ENCODE measurements around the gene SRSF9.

The SRSF9 gene

GRCh38 chr12:120490833-120491512 lies 21.4 kb upstream of the SRSF9 start:
- no peaks in the 10 kb centered on the region; the same call in 1 of the 2 replicates for H3F3A ChIP-seq (ENCODE audit: insufficient read depth, low read length)
- no peaks in the 10 kb centered on the region for H3K79me2 ChIP-seq (ENCODE audit: insufficient read depth, low read length)
- H3K27me3 ChIP-seq (ENCODE audit: insufficient read depth, low read length), result no peaks in the 10 kb centered on the region
- H2AFZ ChIP-seq (ENCODE audit: low read length), result no peak overlapping the region
- H3K36me3 ChIP-seq (ENCODE audit: insufficient read depth, low read length), result no peaks in the 10 kb centered on the region
- H3K4me3 ChIP-seq (ENCODE audit: low read depth, low read length, poor library complexity, severe bottlenecking), result no peak overlapping the region
- H3K4me2 ChIP-seq (ENCODE audit: low read length), result no peak overlapping the region
- H3K9me3 ChIP-seq (ENCODE audit: low read length), result no peaks in the 10 kb centered on the region
- H3K9me2 ChIP-seq (ENCODE audit: low read depth, low read length), result no peaks in the 10 kb centered on the region
- no peak overlapping the region for H3K9ac ChIP-seq (ENCODE audit: low read length)
- no peak for TF ChIP-seq CTCF (IDR thresholded peaks at IDR 0.05; ENCODE audit: low read length)
- TF ChIP-seq EZH2 (IDR thresholded peaks at IDR 0.05; ENCODE audit: borderline replicate concordance, low read length), result no peak
- H3K4me1 ChIP-seq (ENCODE audit: insufficient read depth, low read length, severe bottlenecking), result peaks cover 18% of the 10 kb centered on the region
- no peaks in the 10 kb centered on the region for H4K20me1 ChIP-seq (ENCODE audit: insufficient read depth, low read length)
- no peak overlapping the region for H3K27ac ChIP-seq (ENCODE audit: low read depth, low read length, poor library complexity, severe bottlenecking)

GRCh38 chr12:120490325-120490724 lies 20.8 kb upstream of the SRSF9 start:
- H3K27ac ChIP-seq (ENCODE audit: low read depth, low read length, poor library complexity, severe bottlenecking), result no peak overlapping the region
- H4K20me1 ChIP-seq (ENCODE audit: insufficient read depth, low read length), result no peaks in the 10 kb centered on the region
- peaks cover 20% of the 10 kb centered on the region for H3K4me1 ChIP-seq (ENCODE audit: insufficient read depth, low read length, severe bottlenecking)
- no peak overlapping the region for H2AFZ ChIP-seq (ENCODE audit: low read length)
- no peaks in the 10 kb centered on the region for H3K27me3 ChIP-seq (ENCODE audit: insufficient read depth, low read length)
- no peak overlapping the region for H3K4me3 ChIP-seq (ENCODE audit: low read depth, low read length, poor library complexity, severe bottlenecking)
- H3K4me2 ChIP-seq (ENCODE audit: low read length), result no peak overlapping the region
- no peaks in the 10 kb centered on the region for H3K79me2 ChIP-seq (ENCODE audit: insufficient read depth, low read length)
- no peaks in the 10 kb centered on the region for H3K36me3 ChIP-seq (ENCODE audit: insufficient read depth, low read length)
- H3K9me3 ChIP-seq (ENCODE audit: low read length), result no peaks in the 10 kb centered on the region
- H3F3A ChIP-seq (ENCODE audit: insufficient read depth, low read length), result no peaks in the 10 kb centered on the region; the same call in 1 of the 2 replicates
- H3K9ac ChIP-seq (ENCODE audit: low read length), result no peak overlapping the region
- H3K9me2 ChIP-seq (ENCODE audit: low read depth, low read length), result no peaks in the 10 kb centered on the region
- TF ChIP-seq EZH2 (IDR thresholded peaks at IDR 0.05; ENCODE audit: borderline replicate concordance, low read length), result no peak

GRCh38 chr12:120489018-120489417 lies 19.5 kb upstream of the SRSF9 start:
- Histone ChIP-seq H3K9me3 (ENCODE audit: low read length) (no peaks in the 10 kb centered on the region), H3K27me3 (ENCODE audit: insufficient read depth, low read length) (no peaks in the 10 kb centered on the region), H3F3A (ENCODE audit: insufficient read depth, low read length) (no peaks in the 10 kb centered on the region; the same call in 1 of the 2 replicates), H3K9ac (ENCODE audit: low read length) (no peak overlapping the region), H2AFZ (ENCODE audit: low read length) (no peak overlapping the region), H3K9me2 (ENCODE audit: low read depth, low read length) (no peaks in the 10 kb centered on the region), H3K4me2 (ENCODE audit: low read length) (no peak overlapping the region), H3K36me3 (ENCODE audit: insufficient read depth, low read length) (no peaks in the 10 kb centered on the region), H3K4me1 (ENCODE audit: insufficient read depth, low read length, severe bottlenecking) (peaks cover 9% of the 10 kb centered on the region), H3K79me2 (ENCODE audit: insufficient read depth, low read length) (no peaks in the 10 kb centered on the region), H3K27ac (ENCODE audit: low read depth, low read length, poor library complexity, severe bottlenecking) (no peak overlapping the region), H4K20me1 (ENCODE audit: insufficient read depth, low read length) (no peaks in the 10 kb centered on the region), H3K4me3 (ENCODE audit: low read depth, low read length, poor library complexity, severe bottlenecking) (no peak overlapping the region)
- TF ChIP-seq CTCF (IDR thresholded peaks at IDR 0.05; ENCODE audit: low read length) (no peak), EZH2 (IDR thresholded peaks at IDR 0.05; ENCODE audit: borderline replicate concordance, low read length) (no peak)
